Panc1 (cell line): ENCODE results near the gene ZBTB48. TPM values are rescaled to one million over a fixed set of nuclear protein-coding genes. Genes with fewer than 3 reads are reported as not detected.

Experiments used
- ATAC-seq: fragments of 200-7000 bp; cut with Tn5 transposase; 2 replicates; pipeline ENCODE4 v1.9.1; 2020; ENCODE audit warnings: mild to moderate bottlenecking, moderate library complexity
- BruUV-seq: library from RNA; stranded (reverse); fragments of 400-500 nt; replicated peaks from 2 replicates; lab custom pipeline; 2021; lab: Mats Ljungman, UMichigan
- CTCF ChIA-PET: fragments of 300-600 bp; sonication (Branson Sonifier 250); formaldehyde crosslinking; loops from one replicate; lab custom pipeline; 2022; ENCODE audit warnings: antibody characterized with exemption; lab: Charles Lee
- POLR2A ChIA-PET: fragments of 300-600 bp; sonication (Branson Sonifier 250); formaldehyde crosslinking; loops from one replicate; lab custom pipeline; 2022; ENCODE audit warnings: antibody characterized with exemption; lab: Charles Lee
- DNase-seq: peaks from one replicate; pipeline ENCODE4 v3.0.0-alpha.2; 2010; ENCODE audit warnings: low read depth, low spot score
- H3K27ac ChIP-seq: 2 replicates; pipeline ENCODE4 v1.5.1; 2011; ENCODE audit warnings: mild to moderate bottlenecking, low read length, inconsistent platforms
- H3K27me3 ChIP-seq: fragments of 200-500 bp; sonication (Bioruptor generic); 2 replicates; pipeline ENCODE4 v1.6.0; 2014; ENCODE audit warnings: low read length, inconsistent platforms; ENCODE audit not compliant: control insufficient read depth, insufficient read depth
- H3K36me3 ChIP-seq: fragments of 200-500 bp; sonication (Bioruptor generic); 2 replicates; pipeline ENCODE4 v1.5.1; 2014; ENCODE audit warnings: inconsistent platforms, mild to moderate bottlenecking, low read length, moderate library complexity; ENCODE audit not compliant: control insufficient read depth, insufficient read depth
- H3K4me1 ChIP-seq: 2 replicates; pipeline ENCODE4 v1.5.1; 2011; ENCODE audit warnings: inconsistent platforms, mild to moderate bottlenecking, low read length, moderate library complexity; ENCODE audit not compliant: control insufficient read depth, insufficient read depth
- H3K4me3 ChIP-seq, 2 experiments: 2 replicates each; pipeline ENCODE4 v1.5.1; 2011 to 2012; ENCODE audit warnings: low read depth in 2 of 2, low read length in 2 of 2, mild to moderate bottlenecking in 2 of 2, inconsistent platforms in 1 of 2, moderate library complexity in 1 of 2
- H3K9me3 ChIP-seq: fragments of 200-500 bp; sonication (Bioruptor generic); 2 replicates; pipeline ENCODE4 v1.5.1; 2014; ENCODE audit warnings: low read depth, mild to moderate bottlenecking, inconsistent platforms, low read length, moderate library complexity; ENCODE audit not compliant: control insufficient read depth, insufficient read depth
- CTCF ChIP-seq: fragments of 450-650 bp; IDR thresholded peaks from 2 replicates; pipeline ENCODE4 v1.5.1; 2017; ENCODE audit warnings: mild to moderate bottlenecking
- POLR2AphosphoS5 ChIP-seq: IDR thresholded peaks from 2 replicates; pipeline ENCODE4 v1.6.1; 2012; ENCODE audit warnings: mild to moderate bottlenecking, low read depth, low read length, moderate library complexity
- REST ChIP-seq, 2 experiments: IDR thresholded peaks; 2 replicates each; pipeline ENCODE4 v1.6.1; 2011 to 2012; ENCODE audit warnings: low read depth in 2 of 2, control low read depth in 1 of 2, low read length in 1 of 2, mild to moderate bottlenecking in 1 of 2, moderate library complexity in 1 of 2; ENCODE audit not compliant: insufficient read depth in 1 of 2
- SIN3A ChIP-seq: IDR thresholded peaks from 2 replicates; pipeline ENCODE4 v1.6.1; 2012; ENCODE audit warnings: low read depth, mild to moderate bottlenecking, low read length, moderate library complexity, borderline replicate concordance; ENCODE audit not compliant: insufficient read depth
- TCF7L2 ChIP-seq: IDR thresholded peaks from 2 replicates; pipeline ENCODE4 v1.6.1; 2011; ENCODE audit warnings: mild to moderate bottlenecking, low read depth, low read length, inconsistent platforms
- in situ Hi-C: cut with HindIII; loops from 2 replicates; pipeline ENCODE4 v1.10.0; 2016; ENCODE audit warnings: low sequenced_read_pairs, low pct_unique_long_range_greater_than_20kb
- intact Hi-C: fragments of 100-400 bp; cut with micrococcal nuclease; formaldehyde crosslinking; loops from one replicate; pipeline ENCODE4 v1.10.0; 2022; ENCODE audit not compliant: unreplicated experiment
- total RNA-seq: library from RNA; stranded (reverse); gene quantifications from one replicate; pipeline ENCODE4 v1.2.1, GENCODE V29; 2021; ENCODE audit not compliant: unreplicated experiment

ZBTB48 gene
- total RNA-seq, 1 experiment from 2014 or later, result 40.7 TPM

GRCh38 chr1:6591222-6591621 lies 11.4 kb downstream of the ZBTB48 start:
- no peaks in the 10 kb centered on the region for H3K27me3 ChIP-seq
- peaks cover 2% of the 10 kb centered on the region; the same call in 1 of the 2 replicates for H3K36me3 ChIP-seq
- no peak overlapping the region for H3K4me3 ChIP-seq
- intact Hi-C loops, result no loop called here
- H3K9me3 ChIP-seq, result no peaks in the 10 kb centered on the region
- no peak overlapping the region for H3K27ac ChIP-seq
- in situ Hi-C loops, result no loop called here
- no peak for TF ChIP-seq POLR2AphosphoS5
- TF ChIP-seq REST (IDR thresholded peaks at IDR 0.05; ENCODE audit: insufficient read depth in 1 of 2, low read depth in 2 of 2, low read length in 1 of 2), result no peak
- no peak for TF ChIP-seq SIN3A
- no peak for TF ChIP-seq TCF7L2
- TF ChIP-seq CTCF, result no peak
- DNase-seq, result no peak
- CTCF ChIA-PET, result no interaction called here
- POLR2A ChIA-PET, result no interaction called here
- H3K4me1 ChIP-seq, result no peaks in the 10 kb centered on the region
- no TSS peak for BruUV-seq
- ATAC-seq, result no peak

- DNase-seq, result no peak
- no peaks in the 10 kb centered on the region for H3K9me3 ChIP-seq
- H3K27me3 ChIP-seq, result no peaks in the 10 kb centered on the region
- no TSS peak for BruUV-seq
- ChIA-PET POLR2A (interaction anchor here (0.6 kb wide), 1 partner anchor 12 kb away, joined by 3 read pairs; the partner anchor contains the start of gene ZBTB48), CTCF (no interaction called here)
- no peak overlapping the region for H3K27ac ChIP-seq
- intact Hi-C loops, result no loop called here
- H3K4me1 ChIP-seq, result no peaks in the 10 kb centered on the region
- TF ChIP-seq POLR2AphosphoS5 (no peak), SIN3A (no peak), CTCF (no peak), TCF7L2 (no peak)
- in situ Hi-C loops, result no loop called here
- peaks cover 2% of the 10 kb centered on the region; the same call in 1 of the 2 replicates for H3K36me3 ChIP-seq
- no peak overlapping the region for H3K4me3 ChIP-seq
- no peak for ATAC-seq
Observed at GRCh38 chr1:6591644-6592043, 11.8 kb downstream of the ZBTB48 start.
